PC-3 (cell line): ENCODE data around the gene FMNL3. TPM values are rescaled to one million over a fixed set of nuclear protein-coding genes. Genes with fewer than 3 reads are reported as not detected.

Experiments
- ATAC-seq: fragments of 200-7000 bp; cut with Tn5 transposase; 2 replicates; pipeline ENCODE4 v1.9.1; 2020; ENCODE audit warnings: mild to moderate bottlenecking, moderate library complexity
- BruUV-seq: library from RNA; stranded (reverse); fragments of 400-500 nt; replicated peaks from 2 replicates; lab custom pipeline; 2021; lab: Mats Ljungman, UMichigan
- CTCF ChIA-PET: fragments of 300-600 bp; sonication (Branson Sonifier 250); formaldehyde crosslinking; loops from one replicate; lab custom pipeline; 2022; ENCODE audit warnings: antibody characterized with exemption; lab: Charles Lee
- POLR2A ChIA-PET: fragments of 300-600 bp; sonication (Branson Sonifier 250); formaldehyde crosslinking; loops from one replicate; lab custom pipeline; 2022; ENCODE audit warnings: antibody characterized with exemption; ENCODE audit not compliant: unreplicated experiment; lab: Charles Lee
- DNase-seq: peaks from one replicate; pipeline ENCODE4 v3.0.0-alpha.2; 2015
- H2AFZ ChIP-seq: fragments of 300-600 bp; sonication (generic); 2 replicates; pipeline ENCODE4 v1.6.0; 2016; ENCODE audit warnings: antibody characterized with exemption, low read length
- H3F3A ChIP-seq: fragments of 300-600 bp; sonication (generic); one replicate; pipeline ENCODE4 v1.6.0; 2017; ENCODE audit warnings: antibody characterized with exemption, low read length, control low read depth, mild to moderate bottlenecking; ENCODE audit not compliant: unreplicated experiment
- H3K27ac ChIP-seq: fragments of 300-600 bp; sonication (generic); 2 replicates; pipeline ENCODE4 v1.5.1; 2016; ENCODE audit warnings: mild to moderate bottlenecking, low read length
- H3K27me3 ChIP-seq: fragments of 300-600 bp; sonication (generic); 2 replicates; pipeline ENCODE4 v1.6.1; 2016; ENCODE audit warnings: low read length, mixed read lengths
- H3K36me3 ChIP-seq: fragments of 300-600 bp; sonication (generic); 2 replicates; pipeline ENCODE4 v1.6.1; 2016; ENCODE audit warnings: low read depth, mixed run types, low read length, mixed read lengths
- H3K4me1 ChIP-seq: fragments of 300-600 bp; sonication (generic); 2 replicates; pipeline ENCODE4 v1.5.1; 2016; ENCODE audit warnings: low read length; ENCODE audit not compliant: insufficient read depth
- H3K4me2 ChIP-seq: fragments of 300-600 bp; sonication (generic); 2 replicates; pipeline ENCODE4 v1.6.0; 2016; ENCODE audit warnings: low read length
- H3K4me3 ChIP-seq: fragments of 300-600 bp; sonication (generic); 2 replicates; pipeline ENCODE4 v1.5.1; 2016; ENCODE audit warnings: mild to moderate bottlenecking, low read length, mixed read lengths
- H3K79me2 ChIP-seq: fragments of 300-600 bp; sonication (generic); 2 replicates; pipeline ENCODE4 v1.6.1; 2017; ENCODE audit warnings: low read length, mixed read lengths
- H3K9ac ChIP-seq: fragments of 300-600 bp; sonication (generic); 2 replicates; pipeline ENCODE4 v1.6.0; 2016; ENCODE audit warnings: mild to moderate bottlenecking, low read length
- H3K9me2 ChIP-seq: fragments of 300-600 bp; sonication (generic); replicated peaks from 2 replicates; pipeline ENCODE4 v1.6.1; 2016; ENCODE audit warnings: mixed run types, low read length, mixed read lengths
- H3K9me3 ChIP-seq: fragments of 300-600 bp; sonication (generic); 2 replicates; pipeline ENCODE4 v1.6.1; 2016; ENCODE audit warnings: low read length, mixed read lengths
- H4K20me1 ChIP-seq: fragments of 300-600 bp; sonication (generic); 2 replicates; pipeline ENCODE4 v1.6.1; 2016; ENCODE audit warnings: low read length, mixed read lengths
- EZH2 ChIP-seq: fragments of 300-600 bp; sonication (generic); IDR thresholded peaks from one replicate; pipeline ENCODE4 v1.6.1; 2017; ENCODE audit warnings: antibody characterized with exemption, mild to moderate bottlenecking, low read length; ENCODE audit not compliant: unreplicated experiment
- EZH2phosphoT487 ChIP-seq: fragments of 300-600 bp; sonication (generic); IDR thresholded peaks from 2 replicates; pipeline ENCODE4 v1.6.1; 2018; ENCODE audit warnings: mild to moderate bottlenecking, antibody characterized with exemption, low read length, borderline replicate concordance
- intact Hi-C: fragments of 100-400 bp; cut with micrococcal nuclease; formaldehyde crosslinking; loops from 2 replicates; pipeline ENCODE4 v1.9.0; 2023
- total RNA-seq: library from RNA; depleted of rRNA; stranded (reverse); fragments of >200 nt; gene quantifications from 2 replicates; pipeline ENCODE4 v1.2.3, GENCODE V29; 2014
- TF ChIP-seq, protein P1 (sequence below): fragments of 300-600 bp; sonication (generic); conservative IDR thresholded peaks from 2 replicates; pipeline ENCODE4 v1.5.1; 2017; ENCODE audit warnings: antibody characterized with exemption, low read depth, mild to moderate bottlenecking, low read length

FMNL3 gene
- total RNA-seq, 1 experiment from 2014 or later: 6.2 TPM

- Histone ChIP-seq H3F3A (no peaks in the 10 kb centered on the region), H3K79me2 (no peaks in the 10 kb centered on the region), H3K27me3 (no peaks in the 10 kb centered on the region), H3K9me2 (no peaks in the 10 kb centered on the region), H3K4me2 (no peak overlapping the region), H3K4me3 (no peak overlapping the region), H3K9ac (no peak overlapping the region), H2AFZ (no peak overlapping the region), H3K36me3 (no peaks in the 10 kb centered on the region), H3K9me3 (no peaks in the 10 kb centered on the region), H4K20me1 (no peaks in the 10 kb centered on the region), H3K27ac (no peak overlapping the region), H3K4me1 (no peaks in the 10 kb centered on the region)
- TF ChIP-seq EZH2phosphoT487 (no peak), EZH2 (no peak)
- TF ChIP-seq, protein P1, sequence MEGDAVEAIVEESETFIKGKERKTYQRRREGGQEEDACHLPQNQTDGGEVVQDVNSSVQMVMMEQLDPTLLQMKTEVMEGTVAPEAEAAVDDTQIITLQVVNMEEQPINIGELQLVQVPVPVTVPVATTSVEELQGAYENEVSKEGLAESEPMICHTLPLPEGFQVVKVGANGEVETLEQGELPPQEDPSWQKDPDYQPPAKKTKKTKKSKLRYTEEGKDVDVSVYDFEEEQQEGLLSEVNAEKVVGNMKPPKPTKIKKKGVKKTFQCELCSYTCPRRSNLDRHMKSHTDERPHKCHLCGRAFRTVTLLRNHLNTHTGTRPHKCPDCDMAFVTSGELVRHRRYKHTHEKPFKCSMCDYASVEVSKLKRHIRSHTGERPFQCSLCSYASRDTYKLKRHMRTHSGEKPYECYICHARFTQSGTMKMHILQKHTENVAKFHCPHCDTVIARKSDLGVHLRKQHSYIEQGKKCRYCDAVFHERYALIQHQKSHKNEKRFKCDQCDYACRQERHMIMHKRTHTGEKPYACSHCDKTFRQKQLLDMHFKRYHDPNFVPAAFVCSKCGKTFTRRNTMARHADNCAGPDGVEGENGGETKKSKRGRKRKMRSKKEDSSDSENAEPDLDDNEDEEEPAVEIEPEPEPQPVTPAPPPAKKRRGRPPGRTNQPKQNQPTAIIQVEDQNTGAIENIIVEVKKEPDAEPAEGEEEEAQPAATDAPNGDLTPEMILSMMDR: no peak
- BruUV-seq: no TSS peak
- no peak for DNase-seq
- intact Hi-C loops: no loop called here
- ChIA-PET POLR2A (no interaction called here), CTCF (interaction anchor here (0.6 kb wide), 1 partner anchor 19 kb away, joined by 3 read pairs; no protein-coding TSS in a partner anchor)
- ATAC-seq: no peak
These were observed 51.5 kb downstream of the FMNL3 start for GRCh38 chr12:49655595-49656236.

DNA sequence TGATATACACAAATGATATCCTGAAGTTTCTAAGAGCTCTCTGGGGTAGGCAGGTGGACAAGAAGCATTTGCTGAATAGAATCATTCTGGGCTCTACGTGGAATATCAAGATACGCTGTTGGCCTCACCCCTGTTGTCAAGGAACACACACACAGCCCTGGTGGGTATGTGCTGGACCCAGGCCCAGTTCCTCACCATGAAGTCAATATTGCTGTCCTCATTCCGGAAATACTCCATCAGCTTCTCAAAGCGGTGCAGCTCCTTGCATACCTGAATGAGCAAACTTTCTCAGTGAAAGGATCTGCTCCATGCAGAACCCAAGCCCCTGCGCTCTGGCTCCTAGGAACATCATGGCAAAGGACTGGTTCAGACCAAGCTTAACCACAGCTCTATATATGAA, 52.5 kb downstream of the FMNL3 start:
- no peak for ATAC-seq
- H3K4me3 ChIP-seq: no peak overlapping the region
- POLR2A ChIA-PET: no interaction called here
- no peak overlapping the region for H3K4me2 ChIP-seq
- intact Hi-C loops: no loop called here
- H3K9me2 ChIP-seq: no peaks in the 10 kb centered on the region
- H3F3A ChIP-seq: no peaks in the 10 kb centered on the region
- H4K20me1 ChIP-seq: no peaks in the 10 kb centered on the region
- H2AFZ ChIP-seq: no peak overlapping the region
- no peak for TF ChIP-seq EZH2phosphoT487
- TF ChIP-seq, protein P1: no peak
- TF ChIP-seq EZH2: no peak
- DNase-seq: no peak
- no peaks in the 10 kb centered on the region for H3K36me3 ChIP-seq
- no peaks in the 10 kb centered on the region for H3K79me2 ChIP-seq
- no peaks in the 10 kb centered on the region for H3K9me3 ChIP-seq
- H3K27me3 ChIP-seq: no peaks in the 10 kb centered on the region
- no peak overlapping the region for H3K27ac ChIP-seq
- BruUV-seq: no TSS peak
- no peak overlapping the region for H3K9ac ChIP-seq
- CTCF ChIA-PET: interaction anchor here (0.6 to 0.9 kb wide), 2 partner anchors 32 to 87 kb away, joined by 3 to 5 read pairs; partner anchors contain the start of gene TMBIM6
- no peaks in the 10 kb centered on the region for H3K4me1 ChIP-seq

DNA sequence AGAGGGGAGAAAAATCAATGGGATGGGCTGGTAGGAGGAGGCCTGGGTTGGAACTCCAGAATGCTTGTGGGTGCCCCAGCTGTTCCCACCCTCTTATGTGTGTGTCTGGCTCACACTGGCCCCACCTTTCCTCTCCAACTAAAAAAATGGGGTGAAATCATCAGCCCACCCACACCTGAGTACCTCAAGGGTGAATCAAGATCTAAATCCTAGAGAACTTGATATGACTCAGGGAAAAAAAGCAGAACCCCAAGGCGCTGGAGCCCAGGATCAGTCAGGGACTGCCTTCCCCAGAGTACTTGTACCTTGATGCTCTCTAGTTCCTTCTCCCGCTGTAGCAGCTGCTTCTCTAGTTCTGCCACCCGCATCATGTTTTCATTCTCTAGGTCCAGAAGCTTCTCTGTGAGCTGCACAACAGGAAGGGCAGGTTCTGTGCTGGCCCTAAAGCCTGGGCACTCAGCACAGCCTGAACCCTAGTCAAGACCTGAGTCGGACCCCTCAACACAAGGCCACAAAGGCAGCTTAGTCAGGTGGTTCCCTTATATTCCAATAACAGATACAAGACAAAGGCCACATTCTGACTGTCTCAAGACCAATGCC, 54.2 kb downstream of the FMNL3 start:
- ATAC-seq (no peak), DNase-seq (no peak)
- H3K27me3 ChIP-seq: no peaks in the 10 kb centered on the region
- no peak overlapping the region for H2AFZ ChIP-seq
- no peaks in the 10 kb centered on the region for H3K79me2 ChIP-seq
- H3K9ac ChIP-seq: no peak overlapping the region
- POLR2A ChIA-PET: no interaction called here
- H3F3A ChIP-seq: no peaks in the 10 kb centered on the region
- BruUV-seq: no TSS peak
- no peaks in the 10 kb centered on the region for H3K36me3 ChIP-seq
- no peak overlapping the region for H3K27ac ChIP-seq
- intact Hi-C loops: no loop called here
- no peaks in the 10 kb centered on the region for H3K9me3 ChIP-seq
- no peak overlapping the region for H3K4me2 ChIP-seq
- TF ChIP-seq, protein P1: no peak
- TF ChIP-seq EZH2phosphoT487 (no peak), EZH2 (no peak)
- CTCF ChIA-PET: interaction anchor here (0.7 kb wide), 1 partner anchor 9 kb away, joined by 3 read pairs; no protein-coding TSS in a partner anchor
- no peaks in the 10 kb centered on the region for H3K9me2 ChIP-seq
- no peaks in the 10 kb centered on the region for H4K20me1 ChIP-seq
- H3K4me3 ChIP-seq: no peak overlapping the region
- H3K4me1 ChIP-seq: no peaks in the 10 kb centered on the region
